Liver (tissue), 9 donors: ENCODE results near the gene NGFR. TPM values are rescaled to one million over a fixed set of nuclear protein-coding genes. Genes with fewer than 3 reads are reported as not detected.

ENCODE experiments used
- DNase-seq: peaks from one replicate; pipeline ENCODE4 v3.0.0-alpha.2; 2017; ENCODE audit warnings: low spot score
- H3K27ac ChIP-seq, 2 donors: one replicate each; pipeline ENCODE4 v1.7.0; 2013; ENCODE audit warnings: inconsistent platforms in 2 of 2, low read length in 2 of 2, control low read depth in 1 of 2, low read depth in 1 of 2, mild to moderate bottlenecking in 1 of 2
- H3K27me3 ChIP-seq, 4 donors: one replicate each; pipeline versions ENCODE4 v1.6.1 to v1.7.0; 2013; ENCODE audit warnings: low read length in 3 of 4, inconsistent platforms in 1 of 4, mild to moderate bottlenecking in 1 of 4, moderate library complexity in 1 of 4; ENCODE audit not compliant: control insufficient read depth in 4 of 4, insufficient read depth in 4 of 4
- H3K36me3 ChIP-seq, 4 donors: one replicate each; pipeline versions ENCODE4 v1.6.1 to v1.7.0; 2013; ENCODE audit warnings: low read length in 3 of 4, mild to moderate bottlenecking in 3 of 4, low read depth in 1 of 4, moderate library complexity in 1 of 4; ENCODE audit not compliant: control insufficient read depth in 4 of 4, insufficient read depth in 3 of 4
- H3K4me1 ChIP-seq, 4 donors: one replicate each; pipeline versions ENCODE4 v1.6.1 to v1.7.0; 2013; ENCODE audit warnings: low read length in 3 of 4, mild to moderate bottlenecking in 3 of 4, moderate library complexity in 1 of 4; ENCODE audit not compliant: control insufficient read depth in 4 of 4, insufficient read depth in 4 of 4
- H3K4me3 ChIP-seq, 3 donors: one replicate each; pipeline versions ENCODE4 v1.6.1 to v1.7.0; 2013; ENCODE audit warnings: low read length in 3 of 3, control low read depth in 1 of 3, low read depth in 1 of 3, mild to moderate bottlenecking in 1 of 3
- H3K9ac ChIP-seq, 2 donors: one replicate each; pipeline ENCODE4 v1.7.0; 2013; ENCODE audit warnings: low read length in 2 of 2, mild to moderate bottlenecking in 2 of 2, moderate library complexity in 2 of 2, control low read depth in 1 of 2, low read depth in 1 of 2
- H3K9me3 ChIP-seq, 4 donors: one replicate each; pipeline versions ENCODE4 v1.6.1 to v1.7.0; 2013; ENCODE audit warnings: low read length in 3 of 4; ENCODE audit not compliant: control insufficient read depth in 4 of 4
- EGR1 ChIP-seq, 2 donors: IDR thresholded peaks; 2 replicates each; pipeline ENCODE4 v1.6.1; 2016 to 2018; ENCODE audit warnings: antibody characterized with exemption in 2 of 2, low read depth in 2 of 2
- FOXA1 ChIP-seq: IDR thresholded peaks from 2 replicates; pipeline ENCODE4 v1.6.1; 2016; ENCODE audit warnings: antibody characterized with exemption
- GABPA ChIP-seq, 2 donors: IDR thresholded peaks in 1 of 2; conservative IDR thresholded peaks in 1 of 2; 2 replicates each; pipeline ENCODE4 v1.6.1; 2016; ENCODE audit warnings: antibody characterized with exemption in 2 of 2, mild to moderate bottlenecking in 1 of 2, moderate library complexity in 1 of 2
- HNF4A ChIP-seq, 2 donors: conservative IDR thresholded peaks; 2 replicates each; pipeline ENCODE4 v1.6.1; 2016; ENCODE audit warnings: antibody characterized with exemption in 2 of 2, mild to moderate bottlenecking in 2 of 2
- HNF4G ChIP-seq: IDR thresholded peaks from 2 replicates; pipeline ENCODE4 v1.6.1; 2016; ENCODE audit warnings: antibody characterized with exemption
- NR2F2 ChIP-seq: IDR thresholded peaks from 2 replicates; pipeline ENCODE4 v1.6.1; 2016; ENCODE audit warnings: antibody characterized with exemption
- RXRA ChIP-seq, 2 donors: IDR thresholded peaks; 2 replicates each; pipeline ENCODE4 v1.6.1; 2017 to 2018; ENCODE audit warnings: antibody characterized with exemption in 2 of 2, mild to moderate bottlenecking in 1 of 2
- YY1 ChIP-seq: IDR thresholded peaks from 2 replicates; pipeline ENCODE4 v1.6.1; 2016; ENCODE audit warnings: antibody characterized with exemption, mild to moderate bottlenecking
- WGBS: extraction: QIAGEN DNeasy Blood & Tissue Kit; methylation state at CpG from one replicate; pipeline ENCODE4 v1.1.7; 2013; 5-methylcytosine and 5-hydroxymethylcytosine counted together
- polyA plus RNA-seq, 2 donors: library from polyadenylated mRNA; stranded (reverse) in 1 of 2; unstranded in 1 of 2; fragments of 200-250 nt in 1 of 2; fragments of >200 nt in 1 of 2; fragmentation: Nextera tagmentation in 1 of 2; extraction: Ambion mirVana in 1 of 2; gene quantifications; one replicate each; pipeline versions ENCODE4 v1.2.1 to v1.2.3, GENCODE V29; 2013 to 2015
- total RNA-seq, 2 donors: library from RNA; depleted of rRNA; stranded (reverse); fragments of >200 nt; gene quantifications; one replicate each; pipeline ENCODE4 v1.2.3, GENCODE V29; 2014
- TF ChIP-seq, protein P1 (sequence below): IDR thresholded peaks from 2 replicates; pipeline ENCODE4 v1.6.1; 2016; ENCODE audit warnings: antibody characterized with exemption
- TF ChIP-seq, protein P2 (sequence below): IDR thresholded peaks from 2 replicates; pipeline ENCODE4 v1.6.1; 2016; ENCODE audit warnings: antibody characterized with exemption, mild to moderate bottlenecking
- TF ChIP-seq, protein P3 (sequence below): IDR thresholded peaks from 2 replicates; pipeline ENCODE4 v1.6.1; 2016; ENCODE audit warnings: antibody characterized with exemption
- TF ChIP-seq, protein P4 (sequence below): IDR thresholded peaks from 2 replicates; pipeline ENCODE4 v1.6.1; 2016; ENCODE audit warnings: antibody characterized with exemption
- donor health status: healthy.
- donor health status: healthy.
- donor health status: healthy.
- donor health status: healthy.
- donor health status: healthy.

Gene NGFR
- total and polyA plus RNA-seq, 4 donors, result 6.9 to 11.0 (median 10.5) TPM

DNA sequence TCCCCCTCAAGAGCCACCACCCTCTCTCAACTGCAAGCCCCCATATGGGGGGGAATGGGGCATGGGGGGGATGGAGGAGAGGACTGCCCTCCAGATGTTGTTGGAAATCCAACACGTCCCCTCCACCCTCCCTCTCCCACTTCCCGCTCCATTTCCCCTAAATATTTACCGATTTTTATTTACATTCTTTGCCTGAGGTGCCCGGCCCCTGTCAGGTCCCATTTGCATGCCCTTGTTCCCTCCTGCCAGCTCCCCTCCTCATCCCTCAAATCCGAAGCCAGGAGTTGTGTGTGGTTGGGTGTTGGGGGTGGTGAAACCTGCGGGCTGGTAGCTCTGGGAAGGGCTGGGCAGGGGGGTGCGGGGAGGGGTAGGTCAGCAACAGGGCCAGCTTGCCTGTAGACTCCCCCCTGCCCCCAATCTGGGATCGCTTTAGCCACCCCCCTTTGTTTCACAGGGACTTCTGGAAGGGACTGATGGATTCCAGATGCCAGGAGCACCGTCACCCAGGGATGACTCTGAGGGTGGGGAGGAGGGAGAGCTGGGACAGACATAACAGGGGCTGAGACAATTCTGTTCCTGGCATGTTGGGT lies 39.7 kb upstream of the NGFR start:
- no peaks in the 10 kb centered on the region for H3K9me3 ChIP-seq
- no peak overlapping the region for H3K4me3 ChIP-seq
- peaks cover 0 to 18% (median under 1%) of the 10 kb centered on the region in 4 donors for H3K27me3 ChIP-seq
- 61% methylated on average over 9 of the region's 9 CpGs for WGBS
- DNase-seq, result no peak
- no peaks in the 10 kb centered on the region for H3K4me1 ChIP-seq
- no peaks in the 10 kb centered on the region for H3K36me3 ChIP-seq
- H3K9ac ChIP-seq, result no peak overlapping the region
- H3K27ac ChIP-seq, result no peak overlapping the region
- TF ChIP-seq HNF4A (conservative IDR thresholded peaks at IDR 0.05), result no peak
- TF ChIP-seq GABPA (IDR thresholded peaks at IDR 0.05 in 1 of 2, conservative IDR thresholded peaks at IDR 0.05 in 1 of 2), result no peak
- TF ChIP-seq NR2F2, result no peak

DNA sequence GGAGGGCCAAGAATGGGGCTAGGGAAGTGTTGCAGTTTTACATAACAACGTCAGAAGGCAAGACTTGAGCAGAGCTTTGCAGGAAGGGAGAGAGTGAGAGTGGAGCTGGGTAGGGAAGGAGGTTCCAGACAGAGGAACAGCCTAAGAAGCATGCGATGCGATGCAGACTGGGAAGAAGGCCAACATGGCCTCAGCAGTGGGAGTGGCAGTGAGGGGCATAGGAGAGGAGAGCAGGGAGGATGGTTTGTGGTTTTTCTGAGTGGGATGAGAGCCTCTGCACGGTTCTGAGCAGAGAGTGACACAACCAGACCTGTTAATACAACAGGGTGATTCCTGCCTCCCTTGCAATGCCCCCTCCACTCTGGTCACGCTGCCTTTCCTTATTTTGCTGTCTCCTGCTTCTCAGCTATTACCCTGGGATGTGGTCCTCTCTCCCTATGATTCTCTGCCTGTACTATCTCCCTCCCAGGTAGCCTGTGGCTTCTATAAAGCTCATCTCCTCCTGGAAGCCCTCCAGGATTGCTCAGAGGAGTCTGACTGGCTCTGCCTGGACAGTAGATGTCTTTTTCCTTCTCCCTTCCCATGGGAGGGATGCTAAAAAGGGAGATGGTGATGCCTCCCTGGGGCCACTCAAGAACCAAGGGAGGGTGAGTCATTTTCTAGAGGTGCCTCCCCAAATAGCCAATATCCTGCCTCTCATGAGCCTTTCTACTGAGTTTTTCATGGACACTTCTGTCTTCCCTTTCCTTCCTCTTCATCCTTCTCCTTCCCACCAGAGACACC lies 38.7 kb upstream of the NGFR start:
- H3K9ac ChIP-seq, result no peak overlapping the region
- TF ChIP-seq EGR1 (IDR thresholded peaks at IDR 0.05; ENCODE audit: low read depth in 2 of 2) (no peak), FOXA1 (no peak), HNF4A (conservative IDR thresholded peaks at IDR 0.05) (no peak), HNF4G (no peak), NR2F2 (no peak), YY1 (no peak), RXRA (IDR thresholded peaks at IDR 0.05) (no peak)
- TF ChIP-seq, protein P1, sequence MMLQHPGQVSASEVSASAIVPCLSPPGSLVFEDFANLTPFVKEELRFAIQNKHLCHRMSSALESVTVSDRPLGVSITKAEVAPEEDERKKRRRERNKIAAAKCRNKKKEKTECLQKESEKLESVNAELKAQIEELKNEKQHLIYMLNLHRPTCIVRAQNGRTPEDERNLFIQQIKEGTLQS, result no peak
- TF ChIP-seq, protein P2, sequence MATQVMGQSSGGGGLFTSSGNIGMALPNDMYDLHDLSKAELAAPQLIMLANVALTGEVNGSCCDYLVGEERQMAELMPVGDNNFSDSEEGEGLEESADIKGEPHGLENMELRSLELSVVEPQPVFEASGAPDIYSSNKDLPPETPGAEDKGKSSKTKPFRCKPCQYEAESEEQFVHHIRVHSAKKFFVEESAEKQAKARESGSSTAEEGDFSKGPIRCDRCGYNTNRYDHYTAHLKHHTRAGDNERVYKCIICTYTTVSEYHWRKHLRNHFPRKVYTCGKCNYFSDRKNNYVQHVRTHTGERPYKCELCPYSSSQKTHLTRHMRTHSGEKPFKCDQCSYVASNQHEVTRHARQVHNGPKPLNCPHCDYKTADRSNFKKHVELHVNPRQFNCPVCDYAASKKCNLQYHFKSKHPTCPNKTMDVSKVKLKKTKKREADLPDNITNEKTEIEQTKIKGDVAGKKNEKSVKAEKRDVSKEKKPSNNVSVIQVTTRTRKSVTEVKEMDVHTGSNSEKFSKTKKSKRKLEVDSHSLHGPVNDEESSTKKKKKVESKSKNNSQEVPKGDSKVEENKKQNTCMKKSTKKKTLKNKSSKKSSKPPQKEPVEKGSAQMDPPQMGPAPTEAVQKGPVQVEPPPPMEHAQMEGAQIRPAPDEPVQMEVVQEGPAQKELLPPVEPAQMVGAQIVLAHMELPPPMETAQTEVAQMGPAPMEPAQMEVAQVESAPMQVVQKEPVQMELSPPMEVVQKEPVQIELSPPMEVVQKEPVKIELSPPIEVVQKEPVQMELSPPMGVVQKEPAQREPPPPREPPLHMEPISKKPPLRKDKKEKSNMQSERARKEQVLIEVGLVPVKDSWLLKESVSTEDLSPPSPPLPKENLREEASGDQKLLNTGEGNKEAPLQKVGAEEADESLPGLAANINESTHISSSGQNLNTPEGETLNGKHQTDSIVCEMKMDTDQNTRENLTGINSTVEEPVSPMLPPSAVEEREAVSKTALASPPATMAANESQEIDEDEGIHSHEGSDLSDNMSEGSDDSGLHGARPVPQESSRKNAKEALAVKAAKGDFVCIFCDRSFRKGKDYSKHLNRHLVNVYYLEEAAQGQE, result no peak
- TF ChIP-seq, protein P3, sequence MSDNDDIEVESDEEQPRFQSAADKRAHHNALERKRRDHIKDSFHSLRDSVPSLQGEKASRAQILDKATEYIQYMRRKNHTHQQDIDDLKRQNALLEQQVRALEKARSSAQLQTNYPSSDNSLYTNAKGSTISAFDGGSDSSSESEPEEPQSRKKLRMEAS, result no peak
- TF ChIP-seq, protein P4, sequence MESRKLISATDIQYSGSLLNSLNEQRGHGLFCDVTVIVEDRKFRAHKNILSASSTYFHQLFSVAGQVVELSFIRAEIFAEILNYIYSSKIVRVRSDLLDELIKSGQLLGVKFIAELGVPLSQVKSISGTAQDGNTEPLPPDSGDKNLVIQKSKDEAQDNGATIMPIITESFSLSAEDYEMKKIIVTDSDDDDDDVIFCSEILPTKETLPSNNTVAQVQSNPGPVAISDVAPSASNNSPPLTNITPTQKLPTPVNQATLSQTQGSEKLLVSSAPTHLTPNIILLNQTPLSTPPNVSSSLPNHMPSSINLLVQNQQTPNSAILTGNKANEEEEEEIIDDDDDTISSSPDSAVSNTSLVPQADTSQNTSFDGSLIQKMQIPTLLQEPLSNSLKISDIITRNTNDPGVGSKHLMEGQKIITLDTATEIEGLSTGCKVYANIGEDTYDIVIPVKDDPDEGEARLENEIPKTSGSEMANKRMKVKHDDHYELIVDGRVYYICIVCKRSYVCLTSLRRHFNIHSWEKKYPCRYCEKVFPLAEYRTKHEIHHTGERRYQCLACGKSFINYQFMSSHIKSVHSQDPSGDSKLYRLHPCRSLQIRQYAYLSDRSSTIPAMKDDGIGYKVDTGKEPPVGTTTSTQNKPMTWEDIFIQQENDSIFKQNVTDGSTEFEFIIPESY, result no peak
- no peaks in the 10 kb centered on the region for H3K36me3 ChIP-seq
- peaks cover 0 to 18% (median 2%) of the 10 kb centered on the region in 4 donors for H3K27me3 ChIP-seq
- H3K9me3 ChIP-seq, result no peaks in the 10 kb centered on the region
- no peak overlapping the region for H3K27ac ChIP-seq
- WGBS, result 50% methylated on average over 5 of the region's 5 CpGs
- no peak for DNase-seq
- H3K4me1 ChIP-seq, result no peaks in the 10 kb centered on the region
- H3K4me3 ChIP-seq, result no peak overlapping the region
